Endothelial cell of umbilical vein (primary cell): ENCODE measurements around the gene ANO4.

Experiments used
- EZH2 ChIP-seq: IDR thresholded peaks from 2 replicates; pipeline ENCODE4 v1.6.1; 2012; ENCODE audit warnings: borderline replicate concordance, low read depth, mild to moderate bottlenecking, moderate library complexity, low read length, inconsistent platforms; ENCODE audit not compliant: severe bottlenecking
- JUN ChIP-seq: IDR thresholded peaks from 2 replicates; pipeline ENCODE4 v1.6.1; 2011; ENCODE audit warnings: borderline replicate concordance, low read depth; ENCODE audit not compliant: insufficient read length, insufficient read depth
- POLR2A ChIP-seq: IDR thresholded peaks from 2 replicates; pipeline ENCODE4 v1.6.1; 2012; ENCODE audit warnings: low read depth, mild to moderate bottlenecking, control low read depth, low read length
- POLR2AphosphoS5 ChIP-seq: IDR thresholded peaks from 2 replicates; pipeline ENCODE4 v1.6.1; 2012; ENCODE audit warnings: low read depth, mild to moderate bottlenecking, control low read depth, low read length, moderate library complexity; ENCODE audit not compliant: insufficient read depth
- TF ChIP-seq, protein P1 (sequence below), 2 donors: IDR thresholded peaks; 1 replicate in 1 of 2; 2 replicates in 1 of 2; pipeline ENCODE4 v1.5.1; 2011; ENCODE audit warnings: low read length in 2 of 2, mild to moderate bottlenecking in 2 of 2, moderate library complexity in 2 of 2, control low read depth in 1 of 2, inconsistent platforms in 1 of 2, low read depth in 1 of 2; ENCODE audit not compliant: insufficient read depth in 1 of 2; ENCODE audit errors: extremely low read depth in 1 of 2
- TF ChIP-seq, protein P2 (sequence below): IDR thresholded peaks from 2 replicates; pipeline ENCODE4 v1.6.1; 2011; ENCODE audit not compliant: insufficient read depth, insufficient read length

DNA sequence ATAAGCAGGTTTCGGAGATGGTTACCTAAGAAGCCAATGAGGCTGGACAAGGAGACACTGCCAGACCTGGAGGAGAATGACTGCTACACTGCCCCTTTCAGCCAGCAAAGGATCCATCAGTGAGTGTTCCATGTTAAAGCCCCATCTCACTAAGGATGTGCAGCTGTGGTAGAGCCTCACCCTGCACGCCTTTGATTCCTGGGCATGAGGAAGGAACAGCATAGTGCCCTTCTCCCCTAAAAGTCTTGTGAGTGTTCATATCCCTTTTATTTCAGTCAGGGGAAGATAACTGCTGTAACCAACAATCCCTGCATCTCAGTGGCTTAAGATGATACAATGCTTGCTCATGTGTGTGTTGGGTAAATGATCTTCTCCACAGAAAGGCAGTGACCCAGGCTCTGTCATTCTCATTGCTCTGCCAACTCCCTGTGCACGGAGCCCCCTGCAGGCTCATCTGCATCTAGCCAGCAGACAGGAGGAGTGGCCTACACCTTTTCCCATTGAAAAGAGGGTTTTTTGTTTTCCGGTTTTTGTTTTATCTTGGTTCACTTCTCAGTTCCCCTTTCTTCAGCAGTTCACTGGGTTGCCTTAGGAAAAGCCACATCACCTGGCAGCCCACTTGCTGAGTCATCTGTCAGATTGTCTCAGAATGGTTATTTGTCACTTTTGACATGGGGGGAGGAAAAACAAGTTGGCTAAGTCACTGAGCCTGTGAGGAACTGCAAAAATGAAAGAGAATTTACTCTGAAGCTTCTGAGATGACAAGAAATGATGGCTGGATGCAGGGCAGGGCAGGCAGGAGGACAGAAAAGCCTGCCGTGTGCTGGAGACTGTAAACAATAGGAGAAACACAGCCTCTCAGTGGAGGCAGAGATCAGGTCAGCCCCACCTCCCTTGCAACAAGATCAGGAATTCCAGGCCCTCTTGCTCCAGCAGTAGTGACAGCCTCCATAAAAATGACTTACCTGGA is 193.3 kb downstream of the ANO4 start:
- TF ChIP-seq EZH2 (no peak), POLR2A (no peak), POLR2AphosphoS5 (no peak), JUN (no peak)
- TF ChIP-seq, protein P1, sequence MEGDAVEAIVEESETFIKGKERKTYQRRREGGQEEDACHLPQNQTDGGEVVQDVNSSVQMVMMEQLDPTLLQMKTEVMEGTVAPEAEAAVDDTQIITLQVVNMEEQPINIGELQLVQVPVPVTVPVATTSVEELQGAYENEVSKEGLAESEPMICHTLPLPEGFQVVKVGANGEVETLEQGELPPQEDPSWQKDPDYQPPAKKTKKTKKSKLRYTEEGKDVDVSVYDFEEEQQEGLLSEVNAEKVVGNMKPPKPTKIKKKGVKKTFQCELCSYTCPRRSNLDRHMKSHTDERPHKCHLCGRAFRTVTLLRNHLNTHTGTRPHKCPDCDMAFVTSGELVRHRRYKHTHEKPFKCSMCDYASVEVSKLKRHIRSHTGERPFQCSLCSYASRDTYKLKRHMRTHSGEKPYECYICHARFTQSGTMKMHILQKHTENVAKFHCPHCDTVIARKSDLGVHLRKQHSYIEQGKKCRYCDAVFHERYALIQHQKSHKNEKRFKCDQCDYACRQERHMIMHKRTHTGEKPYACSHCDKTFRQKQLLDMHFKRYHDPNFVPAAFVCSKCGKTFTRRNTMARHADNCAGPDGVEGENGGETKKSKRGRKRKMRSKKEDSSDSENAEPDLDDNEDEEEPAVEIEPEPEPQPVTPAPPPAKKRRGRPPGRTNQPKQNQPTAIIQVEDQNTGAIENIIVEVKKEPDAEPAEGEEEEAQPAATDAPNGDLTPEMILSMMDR (IDR thresholded peaks at IDR 0.05; ENCODE audit: extremely low read depth in 1 of 2, insufficient read depth in 1 of 2, low read depth in 1 of 2, low read length in 2 of 2) = peak; percentile 18 to 28
- TF ChIP-seq, protein P2, sequence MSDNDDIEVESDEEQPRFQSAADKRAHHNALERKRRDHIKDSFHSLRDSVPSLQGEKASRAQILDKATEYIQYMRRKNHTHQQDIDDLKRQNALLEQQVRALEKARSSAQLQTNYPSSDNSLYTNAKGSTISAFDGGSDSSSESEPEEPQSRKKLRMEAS = no peak
